ENCODE data around the gene PPFIBP2.

DNA sequence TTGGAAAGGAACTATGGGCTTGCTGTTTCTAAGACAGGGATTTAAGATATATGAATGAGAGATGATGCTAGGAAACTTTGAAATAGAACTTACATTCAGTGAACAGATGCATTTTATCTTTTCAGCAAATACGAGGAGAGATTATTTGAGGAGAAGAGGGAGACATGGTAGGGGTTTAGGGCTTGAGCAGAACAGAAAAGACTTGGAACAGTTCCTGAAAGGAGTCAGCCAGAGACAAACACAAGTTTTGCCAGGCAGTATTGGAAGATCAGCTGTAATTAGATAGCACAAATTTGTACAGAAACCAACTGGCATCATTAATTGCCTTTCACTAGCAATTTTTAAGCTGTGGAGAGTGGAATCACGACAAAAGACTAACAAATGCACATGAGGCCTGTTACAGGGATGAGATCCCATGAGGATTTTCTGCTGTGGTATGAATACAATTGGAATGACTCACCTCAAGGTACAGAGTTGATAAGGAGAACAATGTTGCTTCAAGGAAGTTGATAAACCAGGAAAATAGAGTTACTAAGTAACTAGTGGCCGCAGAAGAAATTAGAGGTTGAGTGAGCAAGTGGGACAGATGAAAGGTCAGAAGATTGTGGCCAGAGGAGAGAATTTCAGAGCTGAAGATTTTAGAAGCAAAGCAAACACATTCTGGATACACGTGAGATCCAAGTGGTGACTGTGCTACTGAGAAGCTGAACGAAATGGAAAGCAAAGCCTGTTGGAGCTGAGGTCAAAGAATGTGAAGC, 91.6 kb downstream of the PPFIBP2 start:
- TF ChIP-seq EZH2 (IDR thresholded peaks at IDR 0.05; ENCODE audit: insufficient read depth, low read length): no peak
- TF ChIP-seq, protein P1, sequence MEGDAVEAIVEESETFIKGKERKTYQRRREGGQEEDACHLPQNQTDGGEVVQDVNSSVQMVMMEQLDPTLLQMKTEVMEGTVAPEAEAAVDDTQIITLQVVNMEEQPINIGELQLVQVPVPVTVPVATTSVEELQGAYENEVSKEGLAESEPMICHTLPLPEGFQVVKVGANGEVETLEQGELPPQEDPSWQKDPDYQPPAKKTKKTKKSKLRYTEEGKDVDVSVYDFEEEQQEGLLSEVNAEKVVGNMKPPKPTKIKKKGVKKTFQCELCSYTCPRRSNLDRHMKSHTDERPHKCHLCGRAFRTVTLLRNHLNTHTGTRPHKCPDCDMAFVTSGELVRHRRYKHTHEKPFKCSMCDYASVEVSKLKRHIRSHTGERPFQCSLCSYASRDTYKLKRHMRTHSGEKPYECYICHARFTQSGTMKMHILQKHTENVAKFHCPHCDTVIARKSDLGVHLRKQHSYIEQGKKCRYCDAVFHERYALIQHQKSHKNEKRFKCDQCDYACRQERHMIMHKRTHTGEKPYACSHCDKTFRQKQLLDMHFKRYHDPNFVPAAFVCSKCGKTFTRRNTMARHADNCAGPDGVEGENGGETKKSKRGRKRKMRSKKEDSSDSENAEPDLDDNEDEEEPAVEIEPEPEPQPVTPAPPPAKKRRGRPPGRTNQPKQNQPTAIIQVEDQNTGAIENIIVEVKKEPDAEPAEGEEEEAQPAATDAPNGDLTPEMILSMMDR (IDR thresholded peaks at IDR 0.05; ENCODE audit: insufficient read depth, low read depth, low read length): no peak
